ENCODE results near the gene CFL1.

CFL1 gene

GRCh38 chr11:65869643-65870306 lies 11.8 kb upstream of the CFL1 start:
- DNase-seq = no peak

GRCh38 chr11:65868907-65869306 lies 10.9 kb upstream of the CFL1 start:
- peak; percentile 3 for DNase-seq

- peak; percentile 44 for DNase-seq
These were observed 10.2 kb upstream of the CFL1 start for GRCh38 chr11:65868076-65868667.

- DNase-seq = peak; percentile 40
These were observed 9.5 kb upstream of the CFL1 start for GRCh38 chr11:65867284-65868071.

GRCh38 chr11:65866509-65867283 lies 8.7 kb upstream of the CFL1 start:
- peak; percentile 1 for DNase-seq

GRCh38 chr11:65865550-65866172 lies 7.7 kb upstream of the CFL1 start:
- peak; percentile 0 for DNase-seq

GRCh38 chr11:65864706-65865471 lies 6.9 kb upstream of the CFL1 start:
- DNase-seq = peak; percentile 0

- peak; percentile 1 for DNase-seq
These were observed 6.1 kb upstream of the CFL1 start for GRCh38 chr11:65863889-65864705.

- peak; percentile 2 for DNase-seq
These were observed 5.2 kb upstream of the CFL1 start for GRCh38 chr11:65862941-65863888.

GRCh38 chr11:65862191-65862735 lies 4.3 kb upstream of the CFL1 start:
- peak; percentile 0 for DNase-seq

- peak; percentile 1 for DNase-seq
These were observed 3.7 kb upstream of the CFL1 start for GRCh38 chr11:65861533-65862183.

GRCh38 chr11:65861165-65861505 lies 3.2 kb upstream of the CFL1 start:
- DNase-seq = no peak

GRCh38 chr11:65860278-65861164 lies 2.5 kb upstream of the CFL1 start, which contains the start of gene MUS81:
Gene MUS81 (plus strand): TSS chr11:65860433. CDS start chr11:65860754, 321 bp downstream.
- peak; percentile 98 for DNase-seq

- DNase-seq = no peak
These were observed 1.9 kb upstream of the CFL1 start for GRCh38 chr11:65859812-65860277.

- peak; percentile 99 for DNase-seq
These were observed 1.3 kb upstream of the CFL1 start for GRCh38 chr11:65859095-65859811.

GRCh38 chr11:65858681-65859087 lies 704 bp upstream of the CFL1 start:
- DNase-seq = no peak

GRCh38 chr11:65857500-65857852 lies 504 bp downstream of the CFL1 start:
- peak; percentile 71 for DNase-seq
